ENCODE measurements around the gene AOC2.
"Not testable (repeated sequence)": the region's sequence is repeated elsewhere in the genome, so short reads cannot be mapped to it uniquely, and the experiment has no call there.

AOC2 gene

GRCh38 chr17:42891539-42892152, 47.3 kb downstream of the AOC2 start:
- Histone ChIP-seq H3K4me1 (ENCODE audit: insufficient read depth, low read length) (peaks cover 33% of the 10 kb centered on the region), H3K27ac (ENCODE audit: low read depth, low read length) (peak overlapping the region; percentile 47), H3K36me3 (ENCODE audit: insufficient read depth, low read length) (no peaks in the 10 kb centered on the region), H3K9ac (ENCODE audit: low read length) (no peak overlapping the region), H3K4me3 (ENCODE audit: low read depth in 1 of 2, low read length in 2 of 2) (peak overlapping the region in 1 of 2 donors; percentile 5), H3K9me3 (ENCODE audit: low read length) (no peaks in the 10 kb centered on the region), H3K27me3 (ENCODE audit: control insufficient read depth in 1 of 2, insufficient read depth in 2 of 2, low read length in 2 of 2) (no peaks in the 10 kb centered on the region)

- Histone ChIP-seq H3K27ac (ENCODE audit: low read depth, low read length) (no peak overlapping the region), H3K36me3 (ENCODE audit: insufficient read depth, low read length) (no peaks in the 10 kb centered on the region), H3K4me3 (ENCODE audit: low read depth in 1 of 2, low read length in 2 of 2) (no peak overlapping the region), H3K9me3 (ENCODE audit: low read length) (no peaks in the 10 kb centered on the region), H3K9ac (ENCODE audit: low read length) (no peak overlapping the region), H3K27me3 (ENCODE audit: control insufficient read depth in 1 of 2, insufficient read depth in 2 of 2, low read length in 2 of 2) (no peaks in the 10 kb centered on the region), H3K4me1 (ENCODE audit: insufficient read depth, low read length) (peaks cover 33% of the 10 kb centered on the region)
These were observed 49.0 kb downstream of the AOC2 start for GRCh38 chr17:42893359-42893758.

GRCh38 chr17:42894283-42895184, 50.2 kb downstream of the AOC2 start:
- H3K27ac ChIP-seq (ENCODE audit: low read depth, low read length), result no peak overlapping the region
- H3K9me3 ChIP-seq (ENCODE audit: low read length), result no peaks in the 10 kb centered on the region
- H3K4me3 ChIP-seq (ENCODE audit: low read depth in 1 of 2, low read length in 2 of 2), result no peak overlapping the region
- no peak overlapping the region for H3K9ac ChIP-seq (ENCODE audit: low read length)
- peaks cover 33% of the 10 kb centered on the region for H3K4me1 ChIP-seq (ENCODE audit: insufficient read depth, low read length)
- no peaks in the 10 kb centered on the region for H3K36me3 ChIP-seq (ENCODE audit: insufficient read depth, low read length)
- H3K27me3 ChIP-seq (ENCODE audit: control insufficient read depth in 1 of 2, insufficient read depth in 2 of 2, low read length in 2 of 2), result no peaks in the 10 kb centered on the region

GRCh38 chr17:42895185-42895555, 50.8 kb downstream of the AOC2 start:
- peaks cover 33% of the 10 kb centered on the region for H3K4me1 ChIP-seq (ENCODE audit: insufficient read depth, low read length)
- no peak overlapping the region for H3K27ac ChIP-seq (ENCODE audit: low read depth, low read length)
- H3K9ac ChIP-seq (ENCODE audit: low read length), result no peak overlapping the region
- no peaks in the 10 kb centered on the region for H3K9me3 ChIP-seq (ENCODE audit: low read length)
- H3K4me3 ChIP-seq (ENCODE audit: low read depth in 1 of 2, low read length in 2 of 2), result no peak overlapping the region
- H3K36me3 ChIP-seq (ENCODE audit: insufficient read depth, low read length), result no peaks in the 10 kb centered on the region
- H3K27me3 ChIP-seq (ENCODE audit: control insufficient read depth in 1 of 2, insufficient read depth in 2 of 2, low read length in 2 of 2), result no peaks in the 10 kb centered on the region

GRCh38 chr17:42898147-42898811, 53.9 kb downstream of the AOC2 start:
- H3K27me3 ChIP-seq (ENCODE audit: control insufficient read depth in 1 of 2, insufficient read depth in 2 of 2, low read length in 2 of 2), result no peaks in the 10 kb centered on the region
- no peaks in the 10 kb centered on the region for H3K9me3 ChIP-seq (ENCODE audit: low read length)
- H3K4me3 ChIP-seq (ENCODE audit: low read depth in 1 of 2, low read length in 2 of 2), result no peak overlapping the region
- H3K36me3 ChIP-seq (ENCODE audit: insufficient read depth, low read length), result no peaks in the 10 kb centered on the region
- H3K27ac ChIP-seq (ENCODE audit: low read depth, low read length), result no peak overlapping the region
- peaks cover 15% of the 10 kb centered on the region for H3K4me1 ChIP-seq (ENCODE audit: insufficient read depth, low read length)
- H3K9ac ChIP-seq (ENCODE audit: low read length), result no peak overlapping the region

GRCh38 chr17:42899981-42900380, 55.6 kb downstream of the AOC2 start:
- H3K36me3 ChIP-seq (ENCODE audit: insufficient read depth, low read length); H3K4me1 ChIP-seq (ENCODE audit: insufficient read depth, low read length); H3K27ac ChIP-seq (ENCODE audit: low read depth, low read length); H3K4me3 ChIP-seq (ENCODE audit: low read depth in 1 of 2, low read length in 2 of 2); H3K9ac ChIP-seq (ENCODE audit: low read length); H3K27me3 ChIP-seq (ENCODE audit: control insufficient read depth in 1 of 2, insufficient read depth in 2 of 2, low read length in 2 of 2); H3K9me3 ChIP-seq (ENCODE audit: low read length): not testable (repeated sequence)
